ENCODE data around the gene SART1.

GRCh38 chr11:66007201-66007634 is 45.7 kb downstream of the SART1 start:
- TF ChIP-seq CTCF (optimal IDR thresholded peaks at IDR 0.05 in 1 of 3, IDR thresholded peaks at IDR 0.05 in 1 of 3, conservative IDR thresholded peaks at IDR 0.05 in 1 of 3; ENCODE audit: extremely low read depth in 1 of 3, insufficient read depth in 2 of 3, low read length in 3 of 3) (no peak), EZH2 (IDR thresholded peaks at IDR 0.05; ENCODE audit: low read length) (no peak)
